ENCODE data around the gene PRKCG.
"Not testable (repeated sequence)": the region's sequence is repeated elsewhere in the genome, so short reads cannot be mapped to it uniquely, and the experiment has no call there.

Gene PRKCG

GRCh38 chr19:53948611-53949010 lies 66.6 kb downstream of the PRKCG start:
- not testable (repeated sequence) for H3K4me3 Mint-ChIP-seq; ATAC-seq (replicated peaks); H3K36me3 Mint-ChIP-seq; H3K27ac Mint-ChIP-seq; DNase-seq; H3K4me1 Mint-ChIP-seq; H3K9me3 Mint-ChIP-seq
- peaks cover 30 to 45% of the 10 kb centered on the region in 2 donors for H3K27me3 Mint-ChIP-seq

DNA sequence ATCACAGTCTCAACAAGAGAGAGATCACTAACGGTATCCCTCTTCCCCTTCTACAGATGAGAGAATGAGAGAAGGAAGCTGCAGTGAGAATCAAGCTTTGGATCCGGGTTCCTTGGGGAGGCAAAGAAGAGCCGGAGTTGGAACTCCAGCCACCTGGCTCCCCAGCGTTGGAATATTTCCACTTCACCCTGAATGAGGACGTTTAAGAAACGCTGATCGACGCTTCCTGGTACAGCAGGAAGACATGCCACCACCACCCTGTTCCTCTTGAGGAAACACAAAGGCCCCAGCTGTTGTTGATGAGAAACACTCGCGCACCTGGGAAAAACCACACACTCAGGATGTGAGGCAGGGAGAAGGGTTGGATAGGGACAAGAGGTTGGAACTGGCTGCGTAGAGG lies 69.4 kb downstream of the PRKCG start:
- Mint-ChIP-seq H3K9me3 (peaks cover 0 to 6% of the 10 kb centered on the region in 2 donors), H3K27ac (no peak overlapping the region), H3K36me3 (peaks cover 0 to 1% of the 10 kb centered on the region in 2 donors), H3K4me3 (no peak overlapping the region), H3K27me3 (peaks cover 29 to 39% of the 10 kb centered on the region in 2 donors), H3K4me1 (no peaks in the 10 kb centered on the region)
- no peak for ATAC-seq (replicated peaks)
- no peak for DNase-seq

- DNase-seq (no peak), ATAC-seq (replicated peaks) (no peak)
- no peak overlapping the region for H3K4me3 Mint-ChIP-seq
- no peaks in the 10 kb centered on the region for H3K4me1 Mint-ChIP-seq
- H3K27ac Mint-ChIP-seq, result no peak overlapping the region
- H3K36me3 Mint-ChIP-seq, result peaks cover 0 to 1% of the 10 kb centered on the region in 2 donors
- peaks cover 28 to 41% of the 10 kb centered on the region in 2 donors for H3K27me3 Mint-ChIP-seq
- H3K9me3 Mint-ChIP-seq, result peaks cover 0 to 6% of the 10 kb centered on the region in 2 donors
These were observed 70.0 kb downstream of the PRKCG start for GRCh38 chr19:53951947-53952346.

DNA sequence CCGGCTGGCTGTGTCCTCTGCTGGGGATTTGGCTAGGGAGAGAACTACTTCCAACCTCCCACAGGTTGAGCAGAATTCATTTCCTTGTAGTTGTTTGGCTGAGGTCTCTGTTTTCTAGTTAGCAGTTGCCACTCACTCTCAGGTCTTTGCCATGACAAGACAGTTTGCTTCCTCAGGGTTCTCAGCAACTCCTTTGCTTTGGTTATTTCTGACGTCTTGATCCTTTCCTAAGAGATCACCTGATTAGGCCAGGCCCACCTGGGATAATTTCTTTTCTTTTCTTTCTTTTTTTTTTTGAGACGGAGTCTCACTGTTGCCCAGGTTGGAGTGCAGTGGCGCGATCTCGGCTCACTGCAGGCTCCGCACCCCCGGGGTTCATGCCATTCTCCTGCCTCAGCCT lies 71.4 kb downstream of the PRKCG start:
- Mint-ChIP-seq H3K36me3 (peaks cover 0 to 1% of the 10 kb centered on the region in 2 donors), H3K4me1 (peaks cover 3 to 4% of the 10 kb centered on the region in 2 donors), H3K9me3 (peaks cover 0 to 6% of the 10 kb centered on the region in 2 donors), H3K27ac (no peak overlapping the region), H3K27me3 (peaks cover 33 to 46% of the 10 kb centered on the region in 2 donors), H3K4me3 (no peak overlapping the region)
- no peak for ATAC-seq (replicated peaks)
- no peak for DNase-seq
